OCI-LY3 (cell line): ENCODE measurements around the gene SLC4A8.

ENCODE experiments used
- H2AFZ ChIP-seq: fragments of 200-600, 300-600 bp; shearing (Covaris generic); 2 replicates; pipeline ENCODE4 v1.6.0; 2014; ENCODE audit warnings: antibody characterized with exemption, low read depth, low read length
- H3K27ac ChIP-seq: fragments of 200-600, 300-600 bp; sonication (generic); 2 replicates; pipeline ENCODE4 v1.5.1; 2014; ENCODE audit warnings: mild to moderate bottlenecking, low read length, moderate library complexity, mixed read lengths
- H3K27me3 ChIP-seq: fragments of 200-600, 300-600 bp; sonication (generic); 2 replicates; pipeline ENCODE4 v1.6.1; 2014; ENCODE audit warnings: low read depth, low read length, mixed read lengths
- H3K36me3 ChIP-seq: fragments of 200-600, 300-600 bp; sonication (generic); replicated peaks from 2 replicates; pipeline ENCODE3; 2014; ENCODE audit warnings: low read depth, low read length, mixed read lengths
- H3K4me1 ChIP-seq: fragments of 300-600, 200-600 bp; sonication (generic); 2 replicates; pipeline ENCODE4 v1.6.1; 2014; ENCODE audit warnings: low read length, mixed read lengths
- H3K4me2 ChIP-seq: fragments of 200-600, 300-600 bp; sonication (generic); 2 replicates; pipeline ENCODE4 v1.6.1; 2014; ENCODE audit warnings: low read length, mixed read lengths
- H3K4me3 ChIP-seq: fragments of 300-600, 200-600 bp; sonication (generic); 2 replicates; pipeline ENCODE4 v1.5.1; 2014; ENCODE audit warnings: antibody characterized with exemption, mild to moderate bottlenecking, low read length, moderate library complexity
- H3K79me2 ChIP-seq: fragments of 300-600, 200-600 bp; shearing (Covaris generic); 2 replicates; pipeline ENCODE4 v1.6.1; 2014; ENCODE audit warnings: mild to moderate bottlenecking, low read length, mixed read lengths
- H3K9ac ChIP-seq: fragments of 300-600, 200-600 bp; shearing (Covaris generic); 2 replicates; pipeline ENCODE4 v1.6.0; 2014; ENCODE audit warnings: mild to moderate bottlenecking, low read length, moderate library complexity
- H3K9me3 ChIP-seq: fragments of 200-600, 300-600 bp; shearing (Covaris generic); 2 replicates; pipeline ENCODE4 v1.6.1; 2014; ENCODE audit warnings: low read length, mixed read lengths; ENCODE audit not compliant: insufficient read depth
- H4K20me1 ChIP-seq: fragments of 200-600, 300-600 bp; sonication (generic); 2 replicates; pipeline ENCODE4 v1.6.1; 2016; ENCODE audit warnings: low read length, mixed read lengths; ENCODE audit not compliant: insufficient read depth
- CTCF ChIP-seq: fragments of 200-600, 300-600 bp; sonication (generic); IDR thresholded peaks from 2 replicates; pipeline ENCODE4 v1.5.1; 2014; ENCODE audit warnings: antibody characterized with exemption, low read length, low read depth
- EZH2phosphoT487 ChIP-seq: fragments of 200-600 bp; shearing (Covaris generic); IDR thresholded peaks from 2 replicates; pipeline ENCODE4 v1.6.1; 2018; ENCODE audit warnings: antibody characterized with exemption, mixed run types, low read depth

Gene SLC4A8

GRCh38 chr12:51531284-51531977 is 106.8 kb downstream of the SLC4A8 start:
- Histone ChIP-seq H3K4me2 (peak overlapping the region; percentile 96), H2AFZ (peak overlapping the region; percentile 91), H3K9ac (peak overlapping the region; percentile 47; the same call in 1 of the 2 replicates)

GRCh38 chr12:51531978-51532497 is 107.4 kb downstream of the SLC4A8 start:
- Histone ChIP-seq H3K27ac (no peak overlapping the region), H2AFZ (peak overlapping the region; percentile 91), H4K20me1 (no peaks in the 10 kb centered on the region), H3K4me2 (peak overlapping the region; percentile 96), H3K79me2 (no peaks in the 10 kb centered on the region), H3K9ac (peak overlapping the region; percentile 47; the same call in 1 of the 2 replicates), H3K9me3 (no peaks in the 10 kb centered on the region), H3K36me3 (no peaks in the 10 kb centered on the region), H3K27me3 (peaks cover 10% of the 10 kb centered on the region; the same call in 1 of the 2 replicates), H3K4me1 (peaks cover 10% of the 10 kb centered on the region), H3K4me3 (peak overlapping the region; percentile 65)
- peak; percentile 93 for TF ChIP-seq CTCF
- TF ChIP-seq EZH2phosphoT487 = no peak

More at GRCh38 chr12:51531284-51531977, 106.8 kb downstream of the SLC4A8 start:
- peaks cover 10% of the 10 kb centered on the region for H3K4me1 ChIP-seq
- TF ChIP-seq CTCF (no peak), EZH2phosphoT487 (no peak)
- no peaks in the 10 kb centered on the region for H3K79me2 ChIP-seq
- H3K9me3 ChIP-seq = no peaks in the 10 kb centered on the region
- peak overlapping the region; percentile 65 for H3K4me3 ChIP-seq
- peaks cover 10% of the 10 kb centered on the region; the same call in 1 of the 2 replicates for H3K27me3 ChIP-seq
- no peaks in the 10 kb centered on the region for H3K36me3 ChIP-seq
- no peaks in the 10 kb centered on the region for H4K20me1 ChIP-seq
- no peak overlapping the region for H3K27ac ChIP-seq

- no peaks in the 10 kb centered on the region for H4K20me1 ChIP-seq
- no peak overlapping the region for H3K4me3 ChIP-seq
- H2AFZ ChIP-seq = no peak overlapping the region
- no peak overlapping the region for H3K4me2 ChIP-seq
- no peaks in the 10 kb centered on the region for H3K79me2 ChIP-seq
- H3K27me3 ChIP-seq = peaks cover 10% of the 10 kb centered on the region; the same call in 1 of the 2 replicates
- H3K9me3 ChIP-seq = no peaks in the 10 kb centered on the region
- peaks cover 10% of the 10 kb centered on the region for H3K4me1 ChIP-seq
- TF ChIP-seq CTCF (peak; percentile 43), EZH2phosphoT487 (no peak)
- H3K36me3 ChIP-seq = no peaks in the 10 kb centered on the region
- H3K9ac ChIP-seq = no peak overlapping the region
- H3K27ac ChIP-seq = no peak overlapping the region
Measured at GRCh38 chr12:51533799-51534198, 109.2 kb downstream of the SLC4A8 start.

- Histone ChIP-seq H2AFZ (no peak overlapping the region), H3K79me2 (no peaks in the 10 kb centered on the region), H3K9me3 (no peaks in the 10 kb centered on the region), H3K36me3 (no peaks in the 10 kb centered on the region), H3K4me3 (no peak overlapping the region), H3K4me2 (no peak overlapping the region), H3K27ac (no peak overlapping the region), H3K27me3 (peaks cover 10% of the 10 kb centered on the region; the same call in 1 of the 2 replicates), H3K4me1 (peaks cover 10% of the 10 kb centered on the region), H4K20me1 (no peaks in the 10 kb centered on the region), H3K9ac (no peak overlapping the region)
- TF ChIP-seq EZH2phosphoT487 (no peak), CTCF (no peak)
Measured at GRCh38 chr12:51534216-51535074, 109.8 kb downstream of the SLC4A8 start.
